Measurements from ENCODE around the gene ARHGEF26.

ARHGEF26 gene

GRCh38 chr3:154250291-154250690 lies 129.1 kb downstream of the ARHGEF26 start:
- no peak for DNase-seq (ENCODE audit: low read depth in 3 of 3, low spot score in 1 of 3)

GRCh38 chr3:154251610-154252009 lies 130.4 kb downstream of the ARHGEF26 start:
- DNase-seq (ENCODE audit: low read depth in 3 of 3, low spot score in 1 of 3), result no peak

GRCh38 chr3:154252759-154253638 lies 131.8 kb downstream of the ARHGEF26 start:
- peak; percentile 6 to 64 (median 13) for DNase-seq (ENCODE audit: low read depth in 3 of 3, low spot score in 1 of 3)

- DNase-seq (ENCODE audit: low read depth in 3 of 3, low spot score in 1 of 3), result no peak
These were observed 133.3 kb downstream of the ARHGEF26 start for GRCh38 chr3:154254527-154254926.

GRCh38 chr3:154273381-154273780 lies 152.2 kb downstream of the ARHGEF26 start:
- DNase-seq (ENCODE audit: low read depth in 3 of 3, low spot score in 1 of 3), result no peak

- no peak for DNase-seq (ENCODE audit: low read depth in 3 of 3, low spot score in 1 of 3)
These were observed 153.2 kb downstream of the ARHGEF26 start for GRCh38 chr3:154274348-154274747.

GRCh38 chr3:154275292-154275691 lies 154.1 kb downstream of the ARHGEF26 start:
- DNase-seq (ENCODE audit: low read depth in 3 of 3, low spot score in 1 of 3), result no peak

GRCh38 chr3:154275965-154276364 lies 154.8 kb downstream of the ARHGEF26 start:
- no peak for DNase-seq (ENCODE audit: low read depth in 3 of 3, low spot score in 1 of 3)

- DNase-seq (ENCODE audit: low read depth in 3 of 3, low spot score in 1 of 3), result no peak
These were observed 159.0 kb downstream of the ARHGEF26 start for GRCh38 chr3:154280161-154280560.

- no peak for DNase-seq (ENCODE audit: low read depth in 3 of 3, low spot score in 1 of 3)
These were observed 164.0 kb downstream of the ARHGEF26 start for GRCh38 chr3:154285221-154285620.

GRCh38 chr3:154290187-154290586 lies 169.0 kb downstream of the ARHGEF26 start:
- no peak for DNase-seq (ENCODE audit: low read depth in 3 of 3, low spot score in 1 of 3)

- no peak for DNase-seq (ENCODE audit: low read depth in 3 of 3, low spot score in 1 of 3)
These were observed 172.8 kb downstream of the ARHGEF26 start for GRCh38 chr3:154294016-154294415.

GRCh38 chr3:154301561-154301960 lies 180.4 kb downstream of the ARHGEF26 start:
- DNase-seq (ENCODE audit: low read depth in 3 of 3, low spot score in 1 of 3), result no peak

- DNase-seq (ENCODE audit: low read depth in 3 of 3, low spot score in 1 of 3), result no peak
These were observed 183.1 kb downstream of the ARHGEF26 start for GRCh38 chr3:154304116-154304786.

- no peak for DNase-seq (ENCODE audit: low read depth in 3 of 3, low spot score in 1 of 3)
These were observed 183.7 kb downstream of the ARHGEF26 start for GRCh38 chr3:154304936-154305335.

- no peak for DNase-seq (ENCODE audit: low read depth in 3 of 3, low spot score in 1 of 3)
These were observed 186.2 kb downstream of the ARHGEF26 start for GRCh38 chr3:154307363-154307762.
